IMR-90 (cell line): ENCODE results near the gene BCAS3. TPM values are rescaled to one million over a fixed set of nuclear protein-coding genes. Genes with fewer than 3 reads are reported as not detected.

ENCODE experiments used
- ATAC-seq: fragments of 200-7000 bp; cut with Tn5 transposase; 2 replicates; pipeline ENCODE4 v1.9.1; 2020; ENCODE audit warnings: low read depth, mild to moderate bottlenecking, moderate library complexity
- BruUV-seq: library from RNA; stranded (reverse); fragments of 400-500 nt; replicated peaks from 2 replicates; lab custom pipeline; 2021; lab: Mats Ljungman, UMichigan
- CTCF ChIA-PET: fragments of 300-600 bp; formaldehyde crosslinking; extraction: SDS; loops from one replicate; lab custom pipeline; 2021; ENCODE audit warnings: antibody characterized with exemption; lab: Yijun Ruan, JAX
- POLR2A ChIA-PET: fragments of 300-600 bp; sonication (Branson Sonifier 250); formaldehyde crosslinking; loops from one replicate; lab custom pipeline; 2022; ENCODE audit warnings: antibody characterized with exemption; ENCODE audit not compliant: unreplicated experiment; lab: Charles Lee
- DNase-seq: peaks from one replicate; pipeline ENCODE4 v3.0.0; 2013
- H2AFZ ChIP-seq: replicated peaks from 2 replicates; pipeline ENCODE3; 2013; ENCODE audit warnings: low read length, mild to moderate bottlenecking; ENCODE audit not compliant: poor library complexity
- H2AK5ac ChIP-seq: 2 replicates; pipeline ENCODE4 v1.6.1; 2013; ENCODE audit warnings: low read depth, low read length, inconsistent platforms
- H2AK9ac ChIP-seq: replicated peaks from 2 replicates; pipeline ENCODE3; 2013; ENCODE audit warnings: mild to moderate bottlenecking, low read depth, low read length, moderate library complexity; ENCODE audit not compliant: poor library complexity
- H2BK120ac ChIP-seq: 2 replicates; pipeline ENCODE4 v1.6.1; 2013; ENCODE audit warnings: low read depth, low read length, inconsistent platforms
- H2BK15ac ChIP-seq: 3 replicates; pipeline ENCODE4 v1.6.1; 2013; ENCODE audit warnings: low read depth, low read length, inconsistent platforms
- H2BK20ac ChIP-seq: 2 replicates; pipeline ENCODE4 v1.6.1; 2013; ENCODE audit warnings: low read depth, mild to moderate bottlenecking, inconsistent platforms, low read length, moderate library complexity
- H2BK5ac ChIP-seq: 2 replicates; pipeline ENCODE4 v1.6.1; 2013; ENCODE audit warnings: mild to moderate bottlenecking, low read depth, low read length, inconsistent platforms; ENCODE audit not compliant: poor library complexity, severe bottlenecking
- H3K14ac ChIP-seq: replicated peaks from 2 replicates; pipeline ENCODE4 v1.6.1; 2013; ENCODE audit warnings: low read depth, low read length, inconsistent platforms
- H3K18ac ChIP-seq: 2 replicates; pipeline ENCODE4 v1.6.1; 2013; ENCODE audit warnings: low read depth, low read length, control low read depth
- H3K23ac ChIP-seq: 2 replicates; pipeline ENCODE4 v1.6.1; 2013; ENCODE audit warnings: low read depth, low read length, inconsistent platforms
- H3K27ac ChIP-seq: 2 replicates; pipeline ENCODE4 v1.5.1; 2013; ENCODE audit warnings: mild to moderate bottlenecking, control low read depth, low read length; ENCODE audit not compliant: insufficient read depth
- H3K27me3 ChIP-seq: 2 replicates; pipeline ENCODE4 v1.6.1; 2013; ENCODE audit warnings: low read length; ENCODE audit not compliant: control insufficient read depth, insufficient read depth
- H3K36me3 ChIP-seq: 2 replicates; pipeline ENCODE4 v1.6.1; 2013; ENCODE audit warnings: low read length, mixed read lengths; ENCODE audit not compliant: control insufficient read depth, insufficient read depth
- H3K4ac ChIP-seq: 2 replicates; pipeline ENCODE4 v1.6.1; 2013; ENCODE audit warnings: low read depth, low read length, inconsistent platforms
- H3K4me1 ChIP-seq: 2 replicates; pipeline ENCODE4 v1.6.1; 2013; ENCODE audit warnings: low read length, mixed read lengths; ENCODE audit not compliant: control insufficient read depth, insufficient read depth
- H3K4me2 ChIP-seq: 2 replicates; pipeline ENCODE4 v1.6.1; 2013; ENCODE audit warnings: low read depth, mild to moderate bottlenecking, control low read depth, low read length, moderate library complexity
- H3K4me3 ChIP-seq: 2 replicates; pipeline ENCODE4 v1.5.1; 2013; ENCODE audit warnings: low read depth, mild to moderate bottlenecking, control low read depth, low read length, moderate library complexity; ENCODE audit not compliant: insufficient read depth
- H3K56ac ChIP-seq: 2 replicates; pipeline ENCODE4 v1.6.1; 2013; ENCODE audit warnings: low read length, inconsistent platforms; ENCODE audit not compliant: insufficient read depth; ENCODE audit errors: extremely low read depth
- H3K79me1 ChIP-seq, 2 experiments: 2 replicates each; pipeline ENCODE4 v1.6.1; 2013; ENCODE audit warnings: low read length in 2 of 2, inconsistent platforms in 1 of 2, low read depth in 1 of 2
- H3K9ac ChIP-seq: 2 replicates; pipeline ENCODE4 v1.6.1; 2013; ENCODE audit warnings: low read depth, low read length, control low read depth
- H3K9me1 ChIP-seq: 2 replicates; pipeline ENCODE4 v1.6.1; 2013; ENCODE audit warnings: low read length, inconsistent platforms; ENCODE audit not compliant: insufficient read depth
- H3K9me3 ChIP-seq: 2 replicates; pipeline ENCODE4 v1.6.1; 2013; ENCODE audit warnings: low read length; ENCODE audit not compliant: control insufficient read depth, insufficient read depth
- H4K20me1 ChIP-seq: 2 replicates; pipeline ENCODE4 v1.6.1; 2013; ENCODE audit warnings: low read length, inconsistent platforms; ENCODE audit not compliant: insufficient read depth
- H4K5ac ChIP-seq: 2 replicates; pipeline ENCODE4 v1.6.1; 2013; ENCODE audit warnings: mild to moderate bottlenecking, low read depth, low read length, control low read depth
- H4K8ac ChIP-seq, 2 experiments: 2 replicates each; pipeline ENCODE4 v1.6.1; 2013; ENCODE audit warnings: low read depth in 2 of 2, low read length in 2 of 2, control low read depth in 1 of 2, inconsistent platforms in 1 of 2
- H4K91ac ChIP-seq: 2 replicates; pipeline ENCODE4 v1.6.1; 2013; ENCODE audit warnings: low read depth, low read length, inconsistent platforms; ENCODE audit not compliant: insufficient read depth
- CHD1 ChIP-seq: IDR thresholded peaks from 2 replicates; pipeline ENCODE4 v1.6.1; 2012; ENCODE audit warnings: low read depth, low read length, improper control_type of control experiment
- FOS ChIP-seq: fragments of 150-350 bp; IDR thresholded peaks from 2 replicates; pipeline ENCODE4 v1.6.1; 2016; ENCODE audit warnings: low read depth, low read length
- MAFK ChIP-seq: IDR thresholded peaks from 2 replicates; pipeline ENCODE4 v1.6.1; 2012; ENCODE audit warnings: low read depth, low read length, improper control_type of control experiment
- MXI1 ChIP-seq: IDR thresholded peaks from 2 replicates; pipeline ENCODE4 v1.6.1; 2012; ENCODE audit warnings: low read depth, mild to moderate bottlenecking, low read length, moderate library complexity, borderline replicate concordance
- NFE2L2 ChIP-seq: fragments of 150-350 bp; IDR thresholded peaks from 2 replicates; pipeline ENCODE4 v1.6.1; 2016; ENCODE audit warnings: low read depth, mild to moderate bottlenecking, low read length
- POLR2A ChIP-seq: IDR thresholded peaks from 2 replicates; pipeline ENCODE4 v1.6.1; 2012; ENCODE audit warnings: mild to moderate bottlenecking, low read depth, low read length
- RAD21 ChIP-seq: IDR thresholded peaks from 2 replicates; pipeline ENCODE4 v1.6.1; 2012; ENCODE audit warnings: low read length, improper control_type of control experiment
- RCOR1 ChIP-seq: IDR thresholded peaks from 2 replicates; pipeline ENCODE4 v1.6.1; 2012; ENCODE audit warnings: mild to moderate bottlenecking, low read length, improper control_type of control experiment; ENCODE audit not compliant: insufficient replicate concordance
- RFX5 ChIP-seq: IDR thresholded peaks from 2 replicates; pipeline ENCODE4 v1.8.0; 2012; ENCODE audit warnings: low read depth, mild to moderate bottlenecking, low read length, moderate library complexity
- SMC3 ChIP-seq: fragments of 150-350 bp; IDR thresholded peaks from 2 replicates; pipeline ENCODE4 v1.6.1; 2016; ENCODE audit warnings: low read depth, mild to moderate bottlenecking, antibody characterized with exemption, low read length, moderate library complexity
- WGBS, 2 experiments: methylation state at CpG; one replicate each; pipeline versions ENCODE4 v1.1.5 to v1.1.7; 2013; ENCODE audit warnings: missing lambda C conversion rate in 2 of 2; ENCODE audit not compliant: insufficient read length in 1 of 2; ENCODE audit errors: extremely low coverage in 2 of 2; 5-methylcytosine and 5-hydroxymethylcytosine counted together
- dilution Hi-C: fragments of 300-500 bp; cut with HindIII; formaldehyde crosslinking; loops from one replicate; pipeline ENCODE4 v1.14.3; 2018; ENCODE audit warnings: low sequenced_read_pairs; ENCODE audit not compliant: unreplicated experiment
- in situ Hi-C: fragments of 300-500 bp; cut with MboI; formaldehyde crosslinking; loops from 3 replicates; pipeline ENCODE4 v1.14.3; 2019; ENCODE audit warnings: low sequenced_read_pairs, inconsistent platforms, mixed read lengths
- intact Hi-C: fragments of 100-400 bp; cut with micrococcal nuclease; formaldehyde crosslinking; loops from 2 replicates; pipeline ENCODE4 v1.10.0; 2022
- polyA plus RNA-seq, 3 experiments: library from polyadenylated mRNA; depleted of rRNA; stranded (reverse); fragments of >200 nt; gene quantifications; 2 replicates each; pipeline ENCODE4 v1.2.3, GENCODE V29; 2012; ENCODE audit warnings: low replicate concordance in 1 of 3
- total RNA-seq: library from RNA; depleted of rRNA; stranded (reverse); fragments of >200 nt; gene quantifications from 2 replicates; pipeline ENCODE4 v1.2.3, GENCODE V29; 2012
- TF ChIP-seq, protein P1 (sequence below): conservative IDR thresholded peaks from 2 replicates; pipeline ENCODE4 v1.5.1; 2012; ENCODE audit warnings: mild to moderate bottlenecking, low read depth, low read length, improper control_type of control experiment
- TF ChIP-seq, protein P2 (sequence below): fragments of 150-350 bp; IDR thresholded peaks from 2 replicates; pipeline ENCODE4 v1.6.1; 2017; ENCODE audit warnings: mild to moderate bottlenecking, antibody characterized with exemption, low read length, low read depth

BCAS3 gene
- total and polyA plus RNA-seq, 2 of the 4 experiments (the other 2 are of a cell fraction) = 6.3 to 27.1 TPM

- H3K27ac ChIP-seq = no peak overlapping the region
- CTCF ChIA-PET = interaction anchor here (1.3 kb wide), 1 partner anchor 28 kb away, joined by 4 read pairs; no protein-coding TSS in a partner anchor
- dilution Hi-C loops = no loop called here
Measured at GRCh38 chr17:60770946-60771422, 93.3 kb downstream of the BCAS3 start.

More at GRCh38 chr17:60770946-60771422, 93.3 kb downstream of the BCAS3 start:
- in situ Hi-C loops (no loop called here), intact Hi-C loops (no loop called here)
- Histone ChIP-seq H4K8ac (no peak overlapping the region), H2AK9ac (no peak overlapping the region), H3K4me1 (no peaks in the 10 kb centered on the region), H2AFZ (no peak overlapping the region), H2BK5ac (no peak overlapping the region), H2BK120ac (no peak overlapping the region), H3K9me1 (no peaks in the 10 kb centered on the region), H2BK20ac (no peak overlapping the region), H2AK5ac (no peak overlapping the region), H3K9ac (no peak overlapping the region), H4K20me1 (no peaks in the 10 kb centered on the region), H3K36me3 (no peaks in the 10 kb centered on the region), H3K4me3 (no peak overlapping the region), H3K23ac (no peak overlapping the region), H3K4ac (no peak overlapping the region), H3K18ac (no peak overlapping the region), H3K79me1 (peaks cover 0 to 4% of the 10 kb centered on the region in 2 experiments; a peak in 1 of 4 replicates), H4K91ac (no peak overlapping the region), H2BK15ac (no peak overlapping the region), H3K9me3 (no peaks in the 10 kb centered on the region; the same call in 1 of the 2 replicates), H4K5ac (no peak overlapping the region), H3K14ac (no peak overlapping the region), H3K4me2 (no peak overlapping the region), H3K56ac (no peak overlapping the region), H3K27me3 (no peaks in the 10 kb centered on the region)
- no TSS peak for BruUV-seq
- POLR2A ChIA-PET = no interaction called here
- no peak for ATAC-seq
- TF ChIP-seq, protein P1, sequence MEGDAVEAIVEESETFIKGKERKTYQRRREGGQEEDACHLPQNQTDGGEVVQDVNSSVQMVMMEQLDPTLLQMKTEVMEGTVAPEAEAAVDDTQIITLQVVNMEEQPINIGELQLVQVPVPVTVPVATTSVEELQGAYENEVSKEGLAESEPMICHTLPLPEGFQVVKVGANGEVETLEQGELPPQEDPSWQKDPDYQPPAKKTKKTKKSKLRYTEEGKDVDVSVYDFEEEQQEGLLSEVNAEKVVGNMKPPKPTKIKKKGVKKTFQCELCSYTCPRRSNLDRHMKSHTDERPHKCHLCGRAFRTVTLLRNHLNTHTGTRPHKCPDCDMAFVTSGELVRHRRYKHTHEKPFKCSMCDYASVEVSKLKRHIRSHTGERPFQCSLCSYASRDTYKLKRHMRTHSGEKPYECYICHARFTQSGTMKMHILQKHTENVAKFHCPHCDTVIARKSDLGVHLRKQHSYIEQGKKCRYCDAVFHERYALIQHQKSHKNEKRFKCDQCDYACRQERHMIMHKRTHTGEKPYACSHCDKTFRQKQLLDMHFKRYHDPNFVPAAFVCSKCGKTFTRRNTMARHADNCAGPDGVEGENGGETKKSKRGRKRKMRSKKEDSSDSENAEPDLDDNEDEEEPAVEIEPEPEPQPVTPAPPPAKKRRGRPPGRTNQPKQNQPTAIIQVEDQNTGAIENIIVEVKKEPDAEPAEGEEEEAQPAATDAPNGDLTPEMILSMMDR = no peak
- TF ChIP-seq RAD21 = no peak
- TF ChIP-seq MXI1 = no peak
- TF ChIP-seq, protein P2, sequence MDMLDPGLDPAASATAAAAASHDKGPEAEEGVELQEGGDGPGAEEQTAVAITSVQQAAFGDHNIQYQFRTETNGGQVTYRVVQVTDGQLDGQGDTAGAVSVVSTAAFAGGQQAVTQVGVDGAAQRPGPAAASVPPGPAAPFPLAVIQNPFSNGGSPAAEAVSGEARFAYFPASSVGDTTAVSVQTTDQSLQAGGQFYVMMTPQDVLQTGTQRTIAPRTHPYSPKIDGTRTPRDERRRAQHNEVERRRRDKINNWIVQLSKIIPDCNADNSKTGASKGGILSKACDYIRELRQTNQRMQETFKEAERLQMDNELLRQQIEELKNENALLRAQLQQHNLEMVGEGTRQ = no peak
- no peak for TF ChIP-seq NFE2L2
- TF ChIP-seq SMC3 = no peak
- TF ChIP-seq FOS = no peak
- TF ChIP-seq RCOR1 = no peak
- no peak for TF ChIP-seq POLR2A
- TF ChIP-seq CHD1 = no peak
- no peak for TF ChIP-seq MAFK
- no peak for TF ChIP-seq RFX5
- DNase-seq = no peak
- WGBS, 2 experiments = no CpG with 5 or more reads among the region's 8 CpGs
